ENCODE data around the gene FLOT1. TPM values are rescaled to one million over a fixed set of nuclear protein-coding genes. Genes with fewer than 3 reads are reported as not detected.
A peak's percentile ranks its signal among the peaks of the same experiment; 100 is the strongest.

Gene FLOT1
- total RNA-seq, 2 experiments from 2014 or later, result 66.7 to 108 TPM

DNA sequence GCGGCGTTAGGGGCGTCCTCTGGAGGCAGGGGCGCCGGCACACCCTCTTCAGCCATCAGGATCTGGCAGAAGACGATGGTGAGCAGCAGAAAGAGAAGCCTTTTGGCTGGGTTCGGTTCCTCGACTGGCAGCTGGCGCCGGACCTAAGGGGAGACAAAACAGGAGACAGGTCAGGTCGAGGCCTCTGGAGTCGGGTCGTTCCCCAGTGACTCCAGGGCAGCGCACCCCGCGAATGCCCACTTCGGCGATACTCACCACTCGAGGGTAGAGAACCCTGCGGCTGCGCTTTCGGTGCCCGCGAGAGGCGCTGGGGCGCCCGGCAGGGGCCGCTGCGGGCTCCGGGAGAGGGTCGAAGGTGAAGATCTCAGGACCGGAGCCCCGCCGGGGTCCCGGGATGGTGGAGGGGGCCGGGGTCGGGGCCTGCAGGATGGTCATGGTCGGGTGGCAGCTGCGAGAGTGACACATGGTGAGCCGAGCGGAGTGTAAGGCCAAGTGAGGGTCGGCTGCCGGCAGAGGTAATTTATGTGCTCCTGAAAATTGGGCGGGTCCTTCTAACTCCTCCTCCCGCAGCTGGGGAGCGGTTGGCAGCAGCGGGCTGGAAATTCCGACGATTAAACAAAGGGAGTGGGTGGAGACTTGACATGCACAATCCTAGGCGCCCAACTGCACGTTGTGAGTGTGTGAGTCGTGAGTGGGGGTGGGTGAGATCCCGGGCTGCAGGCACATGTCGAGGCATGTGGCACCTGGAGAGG is 1.7 kb upstream of the FLOT1 start, which contains the start of gene IER3:
Gene IER3 (minus strand): TSS at position 494 of the 752 bp plus-strand sequence. CDS start 29 bp downstream, at position 465.
- peaks cover 31% of the 10 kb centered on the region for H3K4me1 ChIP-seq (ENCODE audit: insufficient read depth, low read length, poor library complexity, severe bottlenecking)
- peak within 1 kb of the TSS; percentile 50 for H3K27ac ChIP-seq (ENCODE audit: low read depth, low read length, poor library complexity, severe bottlenecking)
- H3K4me3 ChIP-seq (ENCODE audit: low read depth, low read length, poor library complexity, severe bottlenecking), result peak within 1 kb of the TSS; percentile 91
- H3K79me2 ChIP-seq (ENCODE audit: insufficient read depth, low read depth, low read length), result peaks cover 10% of the 10 kb centered on the region
- DNase-seq (ENCODE audit: low spot score), result peak; percentile 67
- TF ChIP-seq, protein P1, sequence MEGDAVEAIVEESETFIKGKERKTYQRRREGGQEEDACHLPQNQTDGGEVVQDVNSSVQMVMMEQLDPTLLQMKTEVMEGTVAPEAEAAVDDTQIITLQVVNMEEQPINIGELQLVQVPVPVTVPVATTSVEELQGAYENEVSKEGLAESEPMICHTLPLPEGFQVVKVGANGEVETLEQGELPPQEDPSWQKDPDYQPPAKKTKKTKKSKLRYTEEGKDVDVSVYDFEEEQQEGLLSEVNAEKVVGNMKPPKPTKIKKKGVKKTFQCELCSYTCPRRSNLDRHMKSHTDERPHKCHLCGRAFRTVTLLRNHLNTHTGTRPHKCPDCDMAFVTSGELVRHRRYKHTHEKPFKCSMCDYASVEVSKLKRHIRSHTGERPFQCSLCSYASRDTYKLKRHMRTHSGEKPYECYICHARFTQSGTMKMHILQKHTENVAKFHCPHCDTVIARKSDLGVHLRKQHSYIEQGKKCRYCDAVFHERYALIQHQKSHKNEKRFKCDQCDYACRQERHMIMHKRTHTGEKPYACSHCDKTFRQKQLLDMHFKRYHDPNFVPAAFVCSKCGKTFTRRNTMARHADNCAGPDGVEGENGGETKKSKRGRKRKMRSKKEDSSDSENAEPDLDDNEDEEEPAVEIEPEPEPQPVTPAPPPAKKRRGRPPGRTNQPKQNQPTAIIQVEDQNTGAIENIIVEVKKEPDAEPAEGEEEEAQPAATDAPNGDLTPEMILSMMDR (conservative IDR thresholded peaks at IDR 0.05; ENCODE audit: low read length), result peak; percentile 74
- TF ChIP-seq EZH2phosphoT487 (IDR thresholded peaks at IDR 0.05; ENCODE audit: borderline replicate concordance, low read depth, low read length), result no peak
- H3K4me2 ChIP-seq (ENCODE audit: low read length), result peak within 1 kb of the TSS; percentile 97
- H3K9me3 ChIP-seq (ENCODE audit: low read length), result no peaks in the 10 kb centered on the region
- TSS peak; percentile 37 for BruUV-seq (replicated peaks)
- no peaks in the 10 kb centered on the region for H4K20me1 ChIP-seq (ENCODE audit: insufficient read depth, low read length)
- no peaks in the 10 kb centered on the region for H3K9me2 ChIP-seq (ENCODE audit: insufficient read depth, low read length)
- CTCF ChIA-PET (ENCODE audit: unreplicated experiment), result interaction anchor here (0.6 kb wide), 1 partner anchor 79 kb away, joined by 3 read pairs; no protein-coding TSS in a partner anchor
- POLR2A ChIA-PET, result interaction anchor here (0.5 to 0.6 kb wide), 2 partner anchors 9 to 38 kb away, joined by 4 to 5 read pairs; no protein-coding TSS in a partner anchor
- intact Hi-C loops (cut with micrococcal nuclease; ENCODE audit: unreplicated experiment), result loop anchor here (5.0 kb wide), 2 partner anchors 127 to 187 kb away; partner anchors contain the start of genes GNL1, MRPS18B, PPP1R10 and PRR3
- peak within 1 kb of the TSS; percentile 74; the same call in 1 of the 2 replicates for H2AFZ ChIP-seq (ENCODE audit: low read length)
- H3K36me3 ChIP-seq (ENCODE audit: insufficient read depth, low read length), result peaks cover 14% of the 10 kb centered on the region

DNA sequence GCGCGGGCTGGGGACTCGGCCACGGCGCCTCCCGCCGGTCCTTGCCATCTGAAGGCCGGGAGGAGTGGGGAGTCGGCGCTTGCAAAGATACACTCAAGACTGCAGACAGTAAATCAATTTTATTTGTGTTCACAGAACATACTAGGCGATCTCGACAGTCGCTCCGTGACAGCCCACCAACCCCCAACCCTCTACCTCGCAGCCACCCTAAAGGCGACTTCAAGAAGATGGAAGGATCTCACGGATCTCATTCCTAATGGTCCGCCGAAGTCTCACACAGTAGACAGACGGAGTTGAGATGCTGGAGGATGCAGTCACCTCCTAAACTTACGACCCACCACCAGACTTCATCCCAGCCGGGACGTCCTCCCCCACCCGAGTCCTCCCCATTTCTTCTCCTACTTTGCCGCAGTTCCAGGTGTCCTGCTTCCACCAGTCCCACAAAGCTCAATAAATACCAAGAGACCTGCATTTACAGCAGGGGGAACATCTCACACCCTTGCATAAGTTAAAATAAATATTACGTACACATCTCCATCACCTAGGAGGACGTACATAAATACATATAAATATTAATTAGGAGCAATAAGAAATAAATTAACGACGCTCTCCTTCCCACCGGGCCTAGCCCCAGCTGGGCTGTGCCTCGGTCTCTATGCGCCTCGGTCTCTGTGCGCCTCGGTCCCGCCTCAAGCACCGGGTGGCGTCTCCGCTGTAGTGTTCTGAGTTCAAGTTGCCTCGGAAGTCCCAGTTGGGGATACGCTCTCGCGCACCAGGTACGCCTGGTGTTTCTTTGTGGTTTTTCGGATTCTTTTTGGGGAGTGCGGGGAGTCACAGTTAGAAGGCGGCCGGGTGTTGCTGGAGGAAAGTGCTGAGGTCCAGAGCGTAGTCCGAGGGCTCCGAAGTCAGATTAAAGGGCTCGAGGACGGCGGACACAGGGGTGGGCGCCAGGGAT is 889 bp upstream of the FLOT1 start:
- DNase-seq (ENCODE audit: low spot score), result no peak

More for the DNA sequence above, 889 bp upstream of the FLOT1 start:
- Histone ChIP-seq H3K27ac (ENCODE audit: low read depth, low read length, poor library complexity, severe bottlenecking) (peak overlapping the region; percentile 50), H3K4me2 (ENCODE audit: low read length) (peak overlapping the region; percentile 97), H2AFZ (ENCODE audit: low read length) (peak overlapping the region; percentile 74), H4K20me1 (ENCODE audit: insufficient read depth, low read length) (no peaks in the 10 kb centered on the region), H3K9me3 (ENCODE audit: low read length) (no peaks in the 10 kb centered on the region), H3K4me3 (ENCODE audit: low read depth, low read length, poor library complexity, severe bottlenecking) (peak overlapping the region; percentile 91), H3K36me3 (ENCODE audit: insufficient read depth, low read length) (peaks cover 22% of the 10 kb centered on the region), H3K4me1 (ENCODE audit: insufficient read depth, low read length, poor library complexity, severe bottlenecking) (peaks cover 31% of the 10 kb centered on the region), H3K9me2 (ENCODE audit: insufficient read depth, low read length) (no peaks in the 10 kb centered on the region), H3K79me2 (ENCODE audit: insufficient read depth, low read depth, low read length) (peaks cover 10% of the 10 kb centered on the region)
- TF ChIP-seq EZH2phosphoT487 (IDR thresholded peaks at IDR 0.05; ENCODE audit: borderline replicate concordance, low read depth, low read length), result no peak
- TF ChIP-seq, protein P1 (conservative IDR thresholded peaks at IDR 0.05; ENCODE audit: low read length), result no peak
- BruUV-seq (replicated peaks), result TSS peak; percentile 90
- POLR2A ChIA-PET, result interaction anchor here (0.5 to 1.0 kb wide), 4 partner anchors 9 to 69 kb away, joined by 4 to 5 read pairs (median 4); partner anchors contain the start of gene MDC1
- CTCF ChIA-PET (ENCODE audit: unreplicated experiment), result interaction anchor here (0.6 kb wide), 1 partner anchor 80 kb away, joined by 3 read pairs; no protein-coding TSS in a partner anchor
- intact Hi-C loops (cut with micrococcal nuclease; ENCODE audit: unreplicated experiment), result loop anchor here (1.0 to 5.0 kb wide), 3 partner anchors 126 to 186 kb away; partner anchors contain the start of genes GNL1, MRPS18B, PPP1R10 and PRR3
